Left lung (tissue), 10 donors: ENCODE measurements around the gene DIPK1B. TPM values are rescaled to one million over a fixed set of nuclear protein-coding genes. Genes with fewer than 3 reads are reported as not detected.

Experiments
- ATAC-seq: fragments of 200-7000 bp; cut with Tn5 transposase; one replicate; pipeline ENCODE4 v1.9.1; 2020; ENCODE audit warnings: moderate library complexity
- DNase-seq, 4 donors: peaks; one replicate each; pipeline ENCODE4 v3.0.0-alpha.2; 2013 to 2020
- H3K27ac ChIP-seq, 2 donors: fragments of 200-600 bp; sonication (generic) in 1 of 2; one replicate each; pipeline versions ENCODE4 v1.5.0 to v1.8.0; 2020 to 2021
- H3K27me3 ChIP-seq, 2 donors: fragments of 200-600 bp; sonication (generic) in 1 of 2; one replicate each; pipeline versions ENCODE4 v1.5.0 to v1.8.0; 2020 to 2021
- H3K36me3 ChIP-seq, 2 donors: fragments of 200-600 bp; sonication (generic) in 1 of 2; one replicate each; pipeline versions ENCODE4 v1.5.0 to v1.8.0; 2020 to 2021
- H3K4me1 ChIP-seq, 2 donors: fragments of 200-600 bp; one replicate each; pipeline ENCODE4 v1.8.0; 2021
- H3K4me3 ChIP-seq, 2 donors: fragments of 200-600 bp; sonication (generic) in 1 of 2; one replicate each; pipeline versions ENCODE4 v1.5.0 to v1.8.0; 2020 to 2021; ENCODE audit warnings: mild to moderate bottlenecking in 1 of 2
- H3K9me3 ChIP-seq, 2 donors: fragments of 200-600 bp; sonication (generic) in 1 of 2; one replicate each; pipeline versions ENCODE4 v1.5.0 to v1.8.0; 2020 to 2021
- intact Hi-C, 2 donors: fragments of 100-400 bp; cut with DNase I; formaldehyde crosslinking; loops; one replicate each; pipeline versions ENCODE4 v1.11.2 to v1.14.2; 2022
- polyA plus RNA-seq, 6 donors: library from polyadenylated mRNA; unstranded; fragments of 120-200 nt; gene quantifications; one replicate each; pipeline ENCODE4 v1.2.1, GENCODE V29; 2013; ENCODE audit not compliant: insufficient read length in 6 of 6
- total RNA-seq, 2 donors: library from RNA; stranded (reverse); fragmentation: NEBNext Ultra II Directional; extraction: Animal tissue kit (Norgen Biotek cat#: 25700); gene quantifications; one replicate each; pipeline ENCODE4 v1.2.1, GENCODE V29; 2021
- TF ChIP-seq, protein P1 (sequence below), 2 donors: fragments of 200-600 bp; sonication (generic) in 1 of 2; IDR thresholded peaks; one replicate each; pipeline versions ENCODE4 v1.5.0 to v1.8.0; 2021; ENCODE audit warnings: antibody characterized with exemption in 2 of 2
- donor health status: DM: no; HTN: yes; CAD: no.
- donor health status: DM: no; HTN: no; CAD: no.

Gene DIPK1B
- total and polyA plus RNA-seq, 8 donors, result 12.6 to 37.4 (median 28.6) TPM

DNA sequence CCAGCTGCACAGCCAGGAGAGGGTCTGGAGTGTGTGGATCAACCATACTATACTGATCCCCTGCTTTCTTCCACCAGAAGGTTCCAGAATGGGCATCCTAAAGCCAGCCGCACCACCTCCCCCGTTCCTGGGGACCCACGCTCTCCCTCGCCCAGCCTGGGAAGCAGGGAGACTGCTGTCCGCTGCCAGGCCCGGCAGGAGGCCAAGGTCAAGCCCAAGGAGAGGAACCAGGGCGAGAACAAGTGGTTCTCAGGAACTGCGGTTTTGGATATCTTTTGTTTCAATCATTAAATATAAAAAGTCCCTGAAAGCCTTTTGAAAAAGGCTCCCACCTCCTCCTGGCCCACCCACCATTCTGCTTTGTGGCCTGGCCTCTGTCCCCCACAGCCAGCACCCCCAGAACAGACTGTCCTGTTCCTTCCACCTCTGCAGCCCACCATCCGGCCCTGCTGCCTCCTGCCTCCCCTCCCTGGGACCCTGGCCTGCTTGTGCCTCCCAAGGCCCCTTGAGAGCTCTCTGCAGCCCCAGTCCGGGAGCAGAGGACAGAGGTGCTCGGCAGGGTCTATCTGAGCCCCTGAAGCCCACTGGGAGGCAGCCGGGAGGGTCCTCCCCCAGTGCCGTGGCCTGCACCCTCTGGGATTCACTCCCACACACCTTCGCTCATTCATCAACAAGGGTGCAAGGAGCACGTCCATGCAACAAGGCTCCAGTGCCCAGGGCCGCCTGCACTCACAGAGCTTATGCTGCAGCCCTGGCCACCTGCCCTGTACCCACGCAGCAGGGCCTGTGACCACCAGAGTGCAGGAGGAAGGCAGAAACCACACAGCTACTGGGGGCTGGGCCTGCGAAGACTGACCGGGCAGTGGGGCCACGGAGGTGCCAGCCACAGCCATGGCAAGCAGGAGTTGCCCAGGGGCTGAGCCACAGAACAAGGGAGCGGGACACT, 36.6 kb downstream of the DIPK1B start:
- H3K4me1 ChIP-seq, result peaks cover 0 to 9% of the 10 kb centered on the region in 2 donors
- no peak overlapping the region for H3K4me3 ChIP-seq
- H3K36me3 ChIP-seq, result no peaks in the 10 kb centered on the region
- peaks cover 0 to 6% of the 10 kb centered on the region in 2 donors for H3K27me3 ChIP-seq
- TF ChIP-seq, protein P1, sequence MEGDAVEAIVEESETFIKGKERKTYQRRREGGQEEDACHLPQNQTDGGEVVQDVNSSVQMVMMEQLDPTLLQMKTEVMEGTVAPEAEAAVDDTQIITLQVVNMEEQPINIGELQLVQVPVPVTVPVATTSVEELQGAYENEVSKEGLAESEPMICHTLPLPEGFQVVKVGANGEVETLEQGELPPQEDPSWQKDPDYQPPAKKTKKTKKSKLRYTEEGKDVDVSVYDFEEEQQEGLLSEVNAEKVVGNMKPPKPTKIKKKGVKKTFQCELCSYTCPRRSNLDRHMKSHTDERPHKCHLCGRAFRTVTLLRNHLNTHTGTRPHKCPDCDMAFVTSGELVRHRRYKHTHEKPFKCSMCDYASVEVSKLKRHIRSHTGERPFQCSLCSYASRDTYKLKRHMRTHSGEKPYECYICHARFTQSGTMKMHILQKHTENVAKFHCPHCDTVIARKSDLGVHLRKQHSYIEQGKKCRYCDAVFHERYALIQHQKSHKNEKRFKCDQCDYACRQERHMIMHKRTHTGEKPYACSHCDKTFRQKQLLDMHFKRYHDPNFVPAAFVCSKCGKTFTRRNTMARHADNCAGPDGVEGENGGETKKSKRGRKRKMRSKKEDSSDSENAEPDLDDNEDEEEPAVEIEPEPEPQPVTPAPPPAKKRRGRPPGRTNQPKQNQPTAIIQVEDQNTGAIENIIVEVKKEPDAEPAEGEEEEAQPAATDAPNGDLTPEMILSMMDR (IDR thresholded peaks at IDR 0.05), result no peak
- ATAC-seq, result peak; percentile 68
- DNase-seq, result peak in 1 of 4 donors; percentile 53
- intact Hi-C loops, result no loop called here
- H3K9me3 ChIP-seq, result peaks cover 0 to 16% of the 10 kb centered on the region in 2 donors
- no peak overlapping the region for H3K27ac ChIP-seq

DNA sequence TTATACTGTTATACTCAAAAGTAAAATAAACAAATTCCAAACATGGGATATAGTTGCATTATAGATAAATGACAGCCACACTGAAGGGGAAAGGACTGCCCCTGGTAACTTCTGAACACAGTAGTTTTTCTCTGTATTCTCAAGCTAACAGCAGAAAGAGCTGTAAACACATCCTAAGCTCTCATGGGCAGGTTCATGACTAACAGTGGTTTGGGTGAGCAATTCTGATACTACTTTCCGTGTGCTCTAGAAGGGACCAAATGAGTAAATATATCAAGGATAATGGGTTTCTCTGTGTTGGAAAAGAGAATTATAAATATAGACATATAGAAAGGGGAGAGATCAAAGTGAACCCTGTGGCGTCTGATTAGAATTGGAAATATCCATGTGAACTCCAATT, 38.2 kb downstream of the DIPK1B start:
- Histone ChIP-seq H3K9me3 (peaks cover 0 to 16% of the 10 kb centered on the region in 2 donors), H3K27ac (no peak overlapping the region), H3K4me3 (no peak overlapping the region), H3K27me3 (peaks cover 0 to 14% of the 10 kb centered on the region in 2 donors), H3K36me3 (no peaks in the 10 kb centered on the region), H3K4me1 (peaks cover 0 to 9% of the 10 kb centered on the region in 2 donors)
- intact Hi-C loops, result no loop called here
- ATAC-seq (no peak), DNase-seq (no peak)
- TF ChIP-seq, protein P1 (IDR thresholded peaks at IDR 0.05), result no peak

GRCh38 chr9:136751244-136751643, 38.9 kb downstream of the DIPK1B start:
- Histone ChIP-seq H3K4me1 (peaks cover 0 to 9% of the 10 kb centered on the region in 2 donors), H3K4me3 (no peak overlapping the region), H3K27me3 (peaks cover 0 to 14% of the 10 kb centered on the region in 2 donors), H3K9me3 (peaks cover 0 to 16% of the 10 kb centered on the region in 2 donors), H3K27ac (no peak overlapping the region), H3K36me3 (no peaks in the 10 kb centered on the region)
- DNase-seq (no peak), ATAC-seq (no peak)
- intact Hi-C loops, result no loop called here
- TF ChIP-seq, protein P1 (IDR thresholded peaks at IDR 0.05), result no peak

GRCh38 chr9:136751814-136752213, 39.4 kb downstream of the DIPK1B start:
- no peak overlapping the region for H3K4me3 ChIP-seq
- TF ChIP-seq, protein P1 (IDR thresholded peaks at IDR 0.05), result no peak
- no peak overlapping the region for H3K27ac ChIP-seq
- no peaks in the 10 kb centered on the region for H3K36me3 ChIP-seq
- no peak for DNase-seq
- peaks cover 0 to 9% of the 10 kb centered on the region in 2 donors for H3K4me1 ChIP-seq
- H3K9me3 ChIP-seq, result peaks cover 0 to 17% of the 10 kb centered on the region in 2 donors
- H3K27me3 ChIP-seq, result peaks cover 0 to 14% of the 10 kb centered on the region in 2 donors
- intact Hi-C loops, result no loop called here
- no peak for ATAC-seq

DNA sequence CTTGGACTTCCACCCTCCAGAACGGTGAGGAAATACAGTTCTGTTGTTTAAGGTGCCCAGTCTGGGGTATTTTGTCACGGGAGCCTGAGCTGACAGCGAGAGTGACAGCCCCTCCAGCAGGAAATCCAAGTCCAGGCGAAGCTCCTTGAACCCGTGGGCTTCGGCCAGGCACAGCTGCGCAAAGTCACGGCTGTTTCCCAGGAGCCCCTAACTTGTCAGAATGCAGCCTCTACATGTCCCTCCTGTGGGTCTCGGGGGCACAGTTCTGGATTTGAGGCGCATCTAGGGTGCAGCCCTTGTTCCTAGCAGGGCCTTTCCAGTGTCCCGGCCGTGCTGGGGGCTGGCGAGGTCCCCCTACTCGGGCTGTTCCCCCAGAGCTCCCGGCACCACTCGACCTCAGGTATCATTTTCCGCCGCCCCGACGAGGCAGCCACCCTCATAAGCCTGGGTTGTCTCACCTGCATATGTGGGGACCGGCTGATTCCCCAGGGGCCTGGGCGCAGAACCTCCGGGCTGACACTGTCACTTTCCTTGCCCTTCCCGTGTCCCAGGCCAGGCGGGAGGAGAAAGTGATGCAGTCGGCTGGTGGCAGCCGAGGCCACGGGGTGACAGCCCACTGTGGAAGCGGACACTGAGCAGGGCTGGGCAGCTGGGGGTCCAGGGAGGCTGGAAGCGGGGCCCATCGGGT, 41.1 kb downstream of the DIPK1B start:
- no peak for ATAC-seq
- peak in 1 of 4 donors; percentile 61 for DNase-seq
- Histone ChIP-seq H3K4me1 (peaks cover 0 to 7% of the 10 kb centered on the region in 2 donors), H3K27ac (no peak overlapping the region), H3K4me3 (no peak overlapping the region), H3K36me3 (no peaks in the 10 kb centered on the region), H3K27me3 (peaks cover 0 to 14% of the 10 kb centered on the region in 2 donors), H3K9me3 (peaks cover 0 to 17% of the 10 kb centered on the region in 2 donors)
- intact Hi-C loops, result no loop called here
- TF ChIP-seq, protein P1 (IDR thresholded peaks at IDR 0.05), result no peak
